ENCODE measurements around the gene FERMT2.
"Not testable (repeated sequence)": the region's sequence is repeated elsewhere in the genome, so short reads cannot be mapped to it uniquely, and the experiment has no call there.

FERMT2 gene

DNA sequence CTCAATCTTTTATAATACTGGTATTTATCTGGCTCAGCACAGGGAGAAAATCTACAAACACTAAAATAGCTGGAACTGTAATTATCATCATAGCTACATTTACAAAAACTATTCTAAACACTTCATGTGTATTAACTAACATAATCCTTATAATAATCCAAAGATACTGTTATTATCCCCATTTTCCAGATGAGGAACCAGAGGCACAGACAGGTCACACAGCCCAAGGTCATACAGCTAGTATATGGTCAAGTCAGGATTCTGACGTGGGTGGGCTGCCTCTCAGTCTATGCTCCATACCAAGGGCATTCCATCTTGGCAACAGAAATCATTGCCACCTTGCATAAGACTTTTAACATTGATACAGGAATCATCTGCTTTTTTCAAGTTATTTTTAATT is 11.4 kb downstream of the FERMT2 start:
- DNase-seq (ENCODE audit: low read depth), result no peak

DNA sequence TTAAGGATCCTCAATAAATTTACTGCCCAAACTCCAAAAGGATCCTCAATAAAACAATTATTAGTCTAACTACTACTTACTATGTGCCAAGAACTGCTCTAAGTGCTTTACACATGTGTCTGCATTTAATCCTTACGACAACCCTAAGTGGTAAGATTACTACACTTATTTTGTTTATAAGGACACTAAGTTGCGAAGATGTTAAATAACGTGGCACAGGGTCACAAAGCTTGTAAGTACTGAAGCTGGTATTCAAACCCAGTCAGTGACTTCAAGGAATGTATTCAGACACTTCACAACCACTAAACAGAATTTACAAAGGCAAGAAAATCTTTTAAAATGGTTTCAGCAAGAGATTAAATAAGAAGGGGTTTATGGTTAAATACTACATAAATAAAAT is 13.0 kb downstream of the FERMT2 start:
- DNase-seq (ENCODE audit: low read depth), result no peak

- DNase-seq (ENCODE audit: low read depth), result no peak
These were observed 13.5 kb downstream of the FERMT2 start for GRCh38 chr14:52937306-52937705.

DNA sequence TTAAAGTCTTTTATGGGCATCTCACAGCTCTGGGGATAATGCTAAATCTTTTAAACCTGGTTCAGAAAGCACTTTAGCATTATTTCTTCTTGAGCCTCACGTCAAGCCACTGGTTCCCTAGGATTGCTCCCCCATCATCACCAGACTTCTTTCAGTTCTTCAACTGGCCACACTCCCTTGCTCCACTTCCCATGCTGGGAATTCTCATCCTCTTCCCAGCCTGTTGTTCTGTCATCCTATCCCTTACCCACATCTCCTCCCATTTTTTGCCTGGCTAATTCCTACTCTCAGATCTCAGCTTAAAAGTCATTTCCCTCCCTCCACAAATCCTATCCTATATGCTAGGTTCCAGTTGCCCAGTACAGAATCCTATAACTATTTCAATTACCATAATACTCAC is 14.4 kb downstream of the FERMT2 start:
- DNase-seq (ENCODE audit: low read depth), result no peak

DNA sequence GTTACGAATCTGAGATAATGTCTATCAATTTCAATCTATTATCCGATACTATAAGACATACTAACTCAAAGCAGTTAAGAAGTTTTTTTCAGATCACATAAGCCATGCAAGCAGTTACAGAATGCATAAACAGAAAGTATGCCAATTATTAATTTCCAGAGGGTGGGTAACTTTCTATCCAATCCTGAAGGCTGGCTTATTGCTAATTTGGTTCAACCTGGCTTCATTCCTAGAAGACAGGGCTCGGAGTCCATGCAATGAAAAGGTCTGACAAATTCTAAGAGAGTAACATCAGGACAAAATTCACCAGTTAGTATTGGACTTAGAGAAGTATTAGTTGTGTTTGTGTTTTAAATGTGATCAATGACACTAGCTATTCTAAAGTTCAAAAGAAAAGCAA is 15.0 kb downstream of the FERMT2 start:
- DNase-seq (ENCODE audit: low read depth), result no peak

DNA sequence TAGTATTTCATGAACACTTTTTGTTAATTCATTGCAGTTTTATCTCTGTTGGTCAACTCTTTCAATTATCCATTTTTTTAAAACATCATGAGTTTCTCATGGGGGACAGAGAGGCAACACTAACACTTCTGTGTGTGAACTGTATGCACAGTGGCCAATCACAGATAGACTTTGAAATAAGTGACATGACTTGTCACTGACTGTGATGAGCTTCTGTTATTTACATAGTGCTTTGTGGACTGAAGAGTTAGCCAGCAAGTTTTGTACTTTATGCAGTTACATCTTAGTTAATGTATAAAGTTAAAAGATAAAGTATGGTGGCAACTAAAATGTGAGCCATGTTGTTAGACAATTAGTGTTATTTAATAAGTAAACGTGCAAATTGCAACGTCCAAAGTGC is 16.1 kb downstream of the FERMT2 start:
- DNase-seq (ENCODE audit: low read depth), result no peak

GRCh38 chr14:52929192-52929807 is 21.6 kb downstream of the FERMT2 start:
- no peak for DNase-seq (ENCODE audit: low read depth)

- DNase-seq (ENCODE audit: low read depth), result peak; percentile 71
These were observed 23.9 kb downstream of the FERMT2 start for GRCh38 chr14:52926953-52927352.

- no peak for DNase-seq (ENCODE audit: low read depth)
These were observed 26.8 kb downstream of the FERMT2 start for GRCh38 chr14:52923902-52924575.

GRCh38 chr14:52922656-52923055 is 28.2 kb downstream of the FERMT2 start:
- DNase-seq (ENCODE audit: low read depth), result no peak

DNA sequence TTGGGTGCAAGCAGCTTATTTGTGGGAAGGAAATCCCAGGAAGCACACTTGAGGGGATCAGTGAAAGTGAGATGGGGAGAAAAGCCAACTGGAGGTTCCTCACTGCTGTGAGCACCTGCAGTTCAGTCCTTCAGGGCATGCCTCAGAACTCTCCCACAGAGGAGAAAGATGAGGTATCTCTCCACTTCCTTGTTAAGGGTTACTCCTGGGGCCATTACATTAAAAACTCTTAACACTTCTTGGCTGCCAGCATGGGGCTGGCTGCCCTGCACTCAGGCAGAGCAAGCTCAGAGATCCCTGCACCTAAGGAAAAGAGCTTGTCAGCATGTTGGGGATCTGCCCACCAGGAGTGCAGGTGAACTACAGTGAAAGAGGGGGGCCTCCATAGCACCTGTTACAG is 28.8 kb downstream of the FERMT2 start:
- DNase-seq (ENCODE audit: low read depth), result no peak

DNA sequence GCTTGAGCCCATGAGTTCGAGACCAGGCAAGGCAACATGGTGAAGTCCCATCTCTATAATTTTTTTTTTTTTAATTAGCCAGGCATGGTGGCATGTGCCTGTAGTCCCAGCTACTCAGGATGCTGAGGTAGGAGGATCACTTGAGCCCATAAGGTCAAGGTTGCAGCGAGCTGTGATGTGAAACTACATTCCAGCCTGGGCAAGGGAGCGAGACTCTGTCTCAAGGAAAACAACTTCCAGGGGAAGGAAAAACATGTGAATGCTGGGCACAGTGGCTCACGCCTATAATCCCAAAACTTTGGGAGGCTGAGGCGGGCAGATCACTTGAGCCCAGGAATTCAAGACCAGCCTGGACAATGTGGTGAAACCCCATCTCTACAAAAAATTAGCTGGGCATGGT is 30.4 kb downstream of the FERMT2 start:
- not testable (repeated sequence) for DNase-seq (ENCODE audit: low read depth)

DNA sequence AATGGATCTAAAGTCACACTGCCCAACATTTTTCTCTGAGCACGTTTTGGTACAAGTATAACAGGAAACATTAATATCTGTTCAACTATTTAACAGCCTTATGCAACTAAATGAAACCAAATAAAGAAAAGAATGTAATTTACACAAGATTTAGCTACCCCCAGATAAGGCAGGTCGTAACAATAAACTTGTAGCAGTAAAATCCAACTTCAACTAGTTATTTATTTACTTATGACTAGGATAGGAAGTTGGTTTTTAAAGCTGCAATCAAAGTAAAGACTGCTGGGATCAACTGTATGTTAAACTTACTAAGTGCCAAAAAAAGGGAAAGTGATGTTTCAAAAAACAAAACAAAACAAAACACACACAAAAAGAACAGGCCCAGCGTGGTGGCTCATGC is 30.9 kb downstream of the FERMT2 start:
- DNase-seq (ENCODE audit: low read depth), result peak; percentile 16

- DNase-seq (ENCODE audit: low read depth), result peak; percentile 38
These were observed 32.4 kb downstream of the FERMT2 start for GRCh38 chr14:52918486-52918885.

DNA sequence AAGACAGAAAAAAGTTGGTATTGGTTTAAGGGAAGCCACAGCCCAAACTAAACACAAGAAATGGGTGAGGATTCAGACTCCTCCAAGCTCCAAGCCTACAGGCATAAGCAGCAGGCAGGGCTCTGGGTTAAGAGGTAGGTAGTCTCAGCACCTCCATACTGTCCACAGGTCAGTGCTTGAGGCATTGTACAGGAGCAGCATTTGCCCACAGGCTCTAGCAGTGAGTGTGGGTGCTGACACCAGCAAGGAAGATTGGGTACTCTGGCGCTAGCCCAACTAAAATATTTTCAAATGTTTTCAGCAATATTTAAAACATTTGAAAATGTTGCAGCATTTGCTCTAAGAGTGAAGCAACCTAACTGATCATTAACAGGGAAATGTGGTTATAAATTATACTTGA is 33.1 kb downstream of the FERMT2 start:
- DNase-seq (ENCODE audit: low read depth), result peak; percentile 74

DNA sequence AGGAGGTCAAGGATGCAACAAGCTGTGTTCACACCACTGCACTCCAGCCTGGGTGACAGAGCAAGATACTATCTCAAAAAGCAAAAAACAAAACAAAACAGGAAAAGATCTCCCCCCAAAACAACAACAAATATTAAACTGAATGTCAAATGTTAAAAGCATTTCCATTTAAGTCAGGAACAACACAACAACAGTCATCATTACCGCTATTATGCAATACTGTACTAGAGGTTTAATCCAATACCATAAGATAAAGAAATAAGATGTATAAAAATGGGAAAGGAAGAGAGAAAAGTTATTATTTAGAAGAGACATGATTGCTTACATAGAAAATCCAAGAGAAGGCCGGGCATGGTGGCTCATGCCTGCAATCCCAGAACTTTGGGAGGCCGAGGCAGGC is 36.6 kb downstream of the FERMT2 start:
- no peak for DNase-seq (ENCODE audit: low read depth)

DNA sequence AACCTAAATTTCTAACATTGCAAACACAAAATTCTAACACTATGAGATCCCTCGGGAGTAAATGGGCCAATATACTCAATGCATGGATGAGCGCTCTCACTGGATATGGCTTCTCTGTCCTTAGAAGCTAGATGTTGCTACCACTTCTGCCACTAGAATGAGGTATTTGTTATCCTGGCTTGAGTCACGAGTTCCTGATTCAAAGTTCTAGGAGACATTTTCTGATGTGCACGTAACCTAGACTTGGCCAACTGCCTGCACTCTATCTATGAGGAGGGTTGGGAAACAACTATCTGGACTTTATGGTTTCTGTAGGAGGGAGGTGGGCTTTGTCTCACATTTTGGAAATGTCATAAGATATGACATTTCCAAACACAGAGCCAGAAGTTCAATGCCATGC is 37.6 kb downstream of the FERMT2 start:
- DNase-seq (ENCODE audit: low read depth), result no peak

DNA sequence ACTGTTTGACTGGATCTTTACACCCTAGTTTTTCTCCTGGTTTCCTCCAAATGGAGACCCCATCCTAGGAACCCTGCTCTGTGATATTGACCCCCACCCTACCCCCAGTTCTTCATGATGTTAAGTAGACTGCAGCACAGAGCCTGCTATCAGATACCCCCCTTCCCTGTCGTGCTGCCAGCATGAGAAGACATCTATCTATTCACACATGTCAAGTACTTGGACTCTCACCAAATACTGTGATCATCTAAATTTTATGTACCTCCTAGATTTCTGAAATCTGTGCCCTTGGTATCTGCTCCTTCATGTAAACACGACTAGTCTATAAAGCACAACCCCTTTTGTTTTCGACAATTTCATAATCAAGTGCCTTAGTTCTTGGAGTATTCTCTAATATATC is 38.9 kb downstream of the FERMT2 start:
- no peak for DNase-seq (ENCODE audit: low read depth)

GRCh38 chr14:52910572-52910971 is 40.3 kb downstream of the FERMT2 start:
- DNase-seq (ENCODE audit: low read depth), result peak; percentile 49

GRCh38 chr14:52907949-52908348 is 42.9 kb downstream of the FERMT2 start:
- no peak for DNase-seq (ENCODE audit: low read depth)

GRCh38 chr14:52906141-52906601 is 44.7 kb downstream of the FERMT2 start:
- DNase-seq (ENCODE audit: low read depth), result peak; percentile 77

- DNase-seq (ENCODE audit: low read depth), result no peak
These were observed 47.8 kb downstream of the FERMT2 start for GRCh38 chr14:52902971-52903619.

- no peak for DNase-seq (ENCODE audit: low read depth)
These were observed 49.4 kb downstream of the FERMT2 start for GRCh38 chr14:52901357-52901980.

Data from fibroblast of gingiva (primary cell).